Activated naive CD4-positive, alpha-beta T cell treated with anti-CD3 and anti-CD28 coated beads for 36 hours (primary cell): ENCODE data around the gene CENPP. TPM values are rescaled to one million over a fixed set of nuclear protein-coding genes. Genes with fewer than 3 reads are reported as not detected.

ENCODE experiments used
- CTCF ChIA-PET: fragments of 350-600 bp; sonication (Branson Sonifier 250); formaldehyde crosslinking; loops from one replicate; lab custom pipeline; 2021; ENCODE audit warnings: antibody characterized with exemption; lab: Charles Lee
- DNase-seq: peaks from one replicate; pipeline ENCODE4 v3.0.0-alpha.2; 2020
- H3K27ac Mint-ChIP-seq: one replicate; pipeline ENCODE4 v1.8.0; 2021; ENCODE audit warnings: mild to moderate bottlenecking, mixed read lengths
- H3K27me3 Mint-ChIP-seq: one replicate; pipeline ENCODE4 v1.8.0; 2021; ENCODE audit warnings: low read depth, mixed read lengths
- H3K36me3 Mint-ChIP-seq: one replicate; pipeline ENCODE4 v1.8.0; 2021; ENCODE audit warnings: low read depth, mixed read lengths
- H3K4me1 Mint-ChIP-seq: one replicate; pipeline ENCODE4 v1.8.0; 2021; ENCODE audit warnings: low read depth, mixed read lengths
- H3K4me3 Mint-ChIP-seq: one replicate; pipeline ENCODE4 v1.8.0; 2021; ENCODE audit warnings: mild to moderate bottlenecking, moderate library complexity, mixed read lengths
- H3K9me3 Mint-ChIP-seq: one replicate; pipeline ENCODE4 v1.8.0; 2021; ENCODE audit warnings: mixed read lengths
- intact Hi-C: fragments of 100-400 bp; cut with micrococcal nuclease; formaldehyde crosslinking; loops from one replicate; pipeline ENCODE4 v1.15.1; 2023
- total RNA-seq, 2 experiments: library from RNA; stranded (reverse); gene quantifications; one replicate each; pipeline ENCODE4 v1.2.3, GENCODE V29; 2021

CENPP gene
- total RNA-seq, 2 experiments from 2014 or later, result 24.9 to 26.5 TPM

GRCh38 chr9:92525306-92525705 lies 199.6 kb downstream of the CENPP start:
- intact Hi-C loops, result no loop called here
- Mint-ChIP-seq H3K4me1 (no peaks in the 10 kb centered on the region), H3K9me3 (no peaks in the 10 kb centered on the region), H3K27me3 (no peaks in the 10 kb centered on the region), H3K4me3 (no peak overlapping the region), H3K36me3 (no peaks in the 10 kb centered on the region), H3K27ac (no peak overlapping the region)
- CTCF ChIA-PET, result no interaction called here
- DNase-seq, result no peak

GRCh38 chr9:92527291-92527828 lies 201.6 kb downstream of the CENPP start:
- Mint-ChIP-seq H3K9me3 (peaks cover 5% of the 10 kb centered on the region), H3K4me1 (no peaks in the 10 kb centered on the region), H3K36me3 (no peaks in the 10 kb centered on the region), H3K4me3 (no peak overlapping the region), H3K27me3 (no peaks in the 10 kb centered on the region), H3K27ac (no peak overlapping the region)
- no peak for DNase-seq
- CTCF ChIA-PET, result interaction anchor here (0.7 kb wide), 1 partner anchor 24 kb away, joined by 3 read pairs; no protein-coding TSS in a partner anchor
- intact Hi-C loops, result no loop called here

- Mint-ChIP-seq H3K27me3 (no peaks in the 10 kb centered on the region), H3K27ac (no peak overlapping the region), H3K9me3 (peaks cover 6% of the 10 kb centered on the region), H3K4me1 (no peaks in the 10 kb centered on the region), H3K4me3 (no peak overlapping the region), H3K36me3 (no peaks in the 10 kb centered on the region)
- no peak for DNase-seq
- intact Hi-C loops, result no loop called here
- CTCF ChIA-PET, result interaction anchor here (0.6 kb wide), 1 partner anchor 1743 kb away, joined by 4 read pairs; no protein-coding TSS in a partner anchor
Measured at GRCh38 chr9:92527832-92528521, 202.2 kb downstream of the CENPP start.

- no peaks in the 10 kb centered on the region for H3K36me3 Mint-ChIP-seq
- H3K9me3 Mint-ChIP-seq, result peaks cover 6% of the 10 kb centered on the region
- H3K4me1 Mint-ChIP-seq, result no peaks in the 10 kb centered on the region
- H3K27me3 Mint-ChIP-seq, result no peaks in the 10 kb centered on the region
- H3K4me3 Mint-ChIP-seq, result no peak overlapping the region
- H3K27ac Mint-ChIP-seq, result no peak overlapping the region
- CTCF ChIA-PET, result interaction anchor here (0.6 kb wide), 2 partner anchors 93 to 1743 kb away, joined by 3 to 4 read pairs; no protein-coding TSS in a partner anchor
- intact Hi-C loops, result no loop called here
- DNase-seq, result no peak
Measured at GRCh38 chr9:92528522-92528849, 202.7 kb downstream of the CENPP start.

- CTCF ChIA-PET, result no interaction called here
- H3K9me3 Mint-ChIP-seq, result peaks cover 6% of the 10 kb centered on the region
- no peaks in the 10 kb centered on the region for H3K4me1 Mint-ChIP-seq
- DNase-seq, result no peak
- H3K27ac Mint-ChIP-seq, result no peak overlapping the region
- no peaks in the 10 kb centered on the region for H3K36me3 Mint-ChIP-seq
- H3K4me3 Mint-ChIP-seq, result no peak overlapping the region
- H3K27me3 Mint-ChIP-seq, result no peaks in the 10 kb centered on the region
- intact Hi-C loops, result no loop called here
Measured at GRCh38 chr9:92529124-92529523, 203.4 kb downstream of the CENPP start.

- no peak overlapping the region for H3K4me3 Mint-ChIP-seq
- intact Hi-C loops, result no loop called here
- H3K36me3 Mint-ChIP-seq, result no peaks in the 10 kb centered on the region
- no peak overlapping the region for H3K27ac Mint-ChIP-seq
- peaks cover 6% of the 10 kb centered on the region for H3K9me3 Mint-ChIP-seq
- DNase-seq, result no peak
- H3K4me1 Mint-ChIP-seq, result peaks cover 2% of the 10 kb centered on the region
- H3K27me3 Mint-ChIP-seq, result no peaks in the 10 kb centered on the region
- CTCF ChIA-PET, result no interaction called here
Measured at GRCh38 chr9:92530893-92531292, 205.1 kb downstream of the CENPP start.

- intact Hi-C loops, result no loop called here
- no peak for DNase-seq
- no peak overlapping the region for H3K4me3 Mint-ChIP-seq
- peaks cover 6% of the 10 kb centered on the region for H3K9me3 Mint-ChIP-seq
- H3K4me1 Mint-ChIP-seq, result peaks cover 2% of the 10 kb centered on the region
- no peaks in the 10 kb centered on the region for H3K36me3 Mint-ChIP-seq
- H3K27me3 Mint-ChIP-seq, result no peaks in the 10 kb centered on the region
- H3K27ac Mint-ChIP-seq, result no peak overlapping the region
- CTCF ChIA-PET, result no interaction called here
Measured at GRCh38 chr9:92534204-92534603, 208.5 kb downstream of the CENPP start.

GRCh38 chr9:92534674-92535073 lies 208.9 kb downstream of the CENPP start:
- Mint-ChIP-seq H3K4me3 (no peak overlapping the region), H3K9me3 (peaks cover 6% of the 10 kb centered on the region), H3K27ac (no peak overlapping the region), H3K27me3 (no peaks in the 10 kb centered on the region), H3K36me3 (no peaks in the 10 kb centered on the region), H3K4me1 (peaks cover 2% of the 10 kb centered on the region)
- no peak for DNase-seq
- CTCF ChIA-PET, result interaction anchor here (0.6 kb wide), 1 partner anchor 204 kb away, joined by 3 read pairs; no protein-coding TSS in a partner anchor
- intact Hi-C loops, result no loop called here

GRCh38 chr9:92535940-92536850 lies 210.4 kb downstream of the CENPP start, which contains the start of gene ECM2:
ECM2 (minus strand) TSS chr9:92535990; CDS start chr9:92522866, 13,124 bp downstream.
- H3K27ac Mint-ChIP-seq, result no peak within 1 kb of the TSS
- H3K36me3 Mint-ChIP-seq, result no peaks in the 10 kb centered on the region
- no peak within 1 kb of the TSS for H3K4me3 Mint-ChIP-seq
- peaks cover 6% of the 10 kb centered on the region for H3K9me3 Mint-ChIP-seq
- CTCF ChIA-PET, result interaction anchor here (0.7 kb wide), 1 partner anchor 245 kb away, joined by 3 read pairs; no protein-coding TSS in a partner anchor
- H3K27me3 Mint-ChIP-seq, result no peaks in the 10 kb centered on the region
- H3K4me1 Mint-ChIP-seq, result peaks cover 2% of the 10 kb centered on the region
- intact Hi-C loops, result no loop called here
- no peak for DNase-seq

GRCh38 chr9:92538541-92538940 lies 212.8 kb downstream of the CENPP start:
- H3K4me1 Mint-ChIP-seq, result peaks cover 2% of the 10 kb centered on the region
- CTCF ChIA-PET, result interaction anchor here (0.6 kb wide), 1 partner anchor 85 kb away, joined by 3 read pairs; no protein-coding TSS in a partner anchor
- H3K4me3 Mint-ChIP-seq, result no peak overlapping the region
- DNase-seq, result no peak
- H3K36me3 Mint-ChIP-seq, result no peaks in the 10 kb centered on the region
- intact Hi-C loops, result no loop called here
- H3K9me3 Mint-ChIP-seq, result no peaks in the 10 kb centered on the region
- no peaks in the 10 kb centered on the region for H3K27me3 Mint-ChIP-seq
- no peak overlapping the region for H3K27ac Mint-ChIP-seq

- DNase-seq, result no peak
- intact Hi-C loops, result no loop called here
- no peaks in the 10 kb centered on the region for H3K27me3 Mint-ChIP-seq
- H3K27ac Mint-ChIP-seq, result no peak overlapping the region
- H3K9me3 Mint-ChIP-seq, result no peaks in the 10 kb centered on the region
- CTCF ChIA-PET, result no interaction called here
- no peak overlapping the region for H3K4me3 Mint-ChIP-seq
- no peaks in the 10 kb centered on the region for H3K4me1 Mint-ChIP-seq
- H3K36me3 Mint-ChIP-seq, result peaks cover 1% of the 10 kb centered on the region
Measured at GRCh38 chr9:92543972-92544371, 218.2 kb downstream of the CENPP start.

- intact Hi-C loops, result no loop called here
- Mint-ChIP-seq H3K27ac (no peak overlapping the region), H3K4me1 (no peaks in the 10 kb centered on the region), H3K9me3 (no peaks in the 10 kb centered on the region), H3K27me3 (no peaks in the 10 kb centered on the region), H3K36me3 (peaks cover 1% of the 10 kb centered on the region), H3K4me3 (no peak overlapping the region)
- CTCF ChIA-PET, result no interaction called here
- no peak for DNase-seq
Measured at GRCh38 chr9:92545002-92545510, 219.3 kb downstream of the CENPP start.
